HepG2 (cell line): ENCODE measurements around the gene ZNF334. TPM values are rescaled to one million over a fixed set of nuclear protein-coding genes. Genes with fewer than 3 reads are reported as not detected.
A peak's percentile ranks its signal among the peaks of the same experiment; 100 is the strongest.

Source experiments
- BORCS8-MEF2B ChIP-seq: sonication (generic); formaldehyde crosslinking; IDR thresholded peaks from 2 replicates; pipeline ENCODE4 v1.8.0; 2022; ENCODE audit warnings: mild to moderate bottlenecking, missing genetic modification reagents
- PRPF4 ChIP-seq: fragments of 200-400 bp; formaldehyde crosslinking; IDR thresholded peaks from 2 replicates; pipeline ENCODE4 v1.6.1; 2016; ENCODE audit warnings: low read length, low read depth; ENCODE audit not compliant: poor library complexity, severe bottlenecking
- SKI ChIP-seq: fragments of 450-650 bp; IDR thresholded peaks from one replicate; pipeline ENCODE4 v1.6.1; 2018; ENCODE audit warnings: mild to moderate bottlenecking; ENCODE audit not compliant: partially characterized antibody
- TAF1 ChIP-seq: sonication (generic); formaldehyde crosslinking; IDR thresholded peaks from 2 replicates; pipeline ENCODE4 v1.4.0; 2020; ENCODE audit warnings: missing genetic modification reagents
- TEAD2 ChIP-seq: sonication (generic); formaldehyde crosslinking; IDR thresholded peaks from 2 replicates; pipeline ENCODE4 v1.9.0; 2021; ENCODE audit warnings: missing genetic modification reagents
- TP53 ChIP-seq: sonication (generic); formaldehyde crosslinking; conservative IDR thresholded peaks from 2 replicates; pipeline ENCODE4 v1.4.0; 2020; ENCODE audit warnings: missing genetic modification reagents
- ZNF296 ChIP-seq: sonication (generic); formaldehyde crosslinking; conservative IDR thresholded peaks from 2 replicates; pipeline ENCODE4 v1.5.0; 2020; ENCODE audit warnings: mild to moderate bottlenecking, missing genetic modification reagents
- ZNF616 ChIP-seq: sonication (generic); formaldehyde crosslinking; IDR thresholded peaks from 2 replicates; pipeline ENCODE4 v1.5.0; 2020; ENCODE audit warnings: low read depth, mild to moderate bottlenecking, missing genetic modification reagents
- ZNF746 ChIP-seq: sonication (generic); formaldehyde crosslinking; IDR thresholded peaks from 2 replicates; pipeline ENCODE4 v1.8.0; 2022; ENCODE audit warnings: mild to moderate bottlenecking, missing genetic modification reagents
- polyA plus RNA-seq, 8 experiments: library from polyadenylated mRNA; depleted of rRNA in 3 of 8; stranded (reverse) in 7 of 8; unstranded in 1 of 8; fragments of >200 nt; fragmentation: Illumina TruSeq in 4 of 8; extraction: Trizol in 4 of 8; gene quantifications; 2 replicates each; pipeline versions ENCODE4 v1.2.1 to v1.2.3, GENCODE V29; 2011 to 2016; ENCODE audit warnings: low read depth in 4 of 8, missing spikeins in 1 of 8, mixed read lengths in 1 of 8; ENCODE audit not compliant: insufficient read depth in 1 of 8
- total RNA-seq, 5 experiments: library from RNA; depleted of rRNA; stranded (reverse); fragments of >200 nt; fragmentation: Illumina TruSeq; extraction: Trizol; gene quantifications; 2 replicates each; pipeline ENCODE4 v1.2.3, GENCODE V29; 2016; ENCODE audit warnings: low read depth in 1 of 5
- TF ChIP-seq, protein P1 (sequence below): sonication (generic); formaldehyde crosslinking; IDR thresholded peaks from 2 replicates; pipeline ENCODE4 v1.5.1; 2020; ENCODE audit warnings: missing genetic modification reagents, mild to moderate bottlenecking, borderline replicate concordance
- TF ChIP-seq, protein P2 (sequence below): sonication (generic); formaldehyde crosslinking; conservative IDR thresholded peaks from 2 replicates; pipeline ENCODE4 v1.8.0; 2022; ENCODE audit warnings: low read depth, missing genetic modification reagents
- TF ChIP-seq, protein P3 (sequence below): IDR thresholded peaks from 2 replicates; pipeline ENCODE4 v1.6.1; 2016
- TF ChIP-seq, protein P4 (sequence below): sonication (generic); formaldehyde crosslinking; IDR thresholded peaks from 2 replicates; pipeline ENCODE4 v1.9.0; 2021; ENCODE audit warnings: missing genetic modification reagents, mild to moderate bottlenecking, borderline replicate concordance
- TF ChIP-seq, protein P5 (sequence below): sonication (generic); formaldehyde crosslinking; IDR thresholded peaks from 2 replicates; pipeline ENCODE4 v1.4.0; 2020; ENCODE audit warnings: mild to moderate bottlenecking, missing genetic modification reagents

Gene ZNF334
- total and polyA plus RNA-seq, 2 of the 13 experiments (the other 11 are each of a cell fraction or from before 2014, with no cell fraction given): 4.8 to 7.8 TPM

DNA sequence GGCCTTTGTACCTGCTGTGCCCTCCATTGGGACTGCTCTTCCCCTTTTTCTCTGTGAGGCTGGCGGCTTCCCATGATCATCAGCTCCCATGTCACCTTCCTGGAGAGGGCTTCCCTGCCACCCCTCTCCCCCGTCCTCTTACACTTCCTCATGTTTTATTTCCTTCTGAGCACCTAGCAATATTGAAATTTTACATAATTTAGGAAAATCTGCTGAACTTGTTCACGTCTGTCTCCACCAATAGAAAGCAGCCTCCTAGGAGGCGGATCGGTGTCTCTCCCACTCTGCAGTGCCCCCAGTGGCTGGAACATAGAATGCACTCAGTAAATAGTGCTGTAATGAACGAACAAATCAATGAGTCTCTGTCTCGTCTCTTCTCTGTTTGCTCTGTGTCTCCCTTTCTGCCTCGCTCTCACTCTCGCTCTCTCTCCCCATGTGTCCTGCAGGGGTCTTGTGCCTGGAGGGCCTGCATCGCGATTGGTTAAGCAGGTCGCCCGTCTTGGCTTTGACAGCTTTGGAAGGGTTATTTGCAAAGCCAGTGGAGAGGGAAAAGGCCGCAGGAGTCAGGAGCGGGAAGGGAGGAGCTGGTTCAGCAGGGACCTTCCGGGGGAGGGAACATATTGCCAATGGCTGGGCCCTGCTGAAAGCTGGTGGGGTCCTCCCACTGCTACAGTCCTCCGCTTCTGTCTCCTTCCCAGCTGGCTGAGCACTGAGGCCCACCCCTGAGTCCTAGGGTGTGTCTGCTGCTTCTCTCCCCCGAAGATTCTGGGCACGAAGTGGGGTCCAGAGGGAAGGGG, 49.2 kb upstream of the ZNF334 start (continued):
- TF ChIP-seq, protein P1, sequence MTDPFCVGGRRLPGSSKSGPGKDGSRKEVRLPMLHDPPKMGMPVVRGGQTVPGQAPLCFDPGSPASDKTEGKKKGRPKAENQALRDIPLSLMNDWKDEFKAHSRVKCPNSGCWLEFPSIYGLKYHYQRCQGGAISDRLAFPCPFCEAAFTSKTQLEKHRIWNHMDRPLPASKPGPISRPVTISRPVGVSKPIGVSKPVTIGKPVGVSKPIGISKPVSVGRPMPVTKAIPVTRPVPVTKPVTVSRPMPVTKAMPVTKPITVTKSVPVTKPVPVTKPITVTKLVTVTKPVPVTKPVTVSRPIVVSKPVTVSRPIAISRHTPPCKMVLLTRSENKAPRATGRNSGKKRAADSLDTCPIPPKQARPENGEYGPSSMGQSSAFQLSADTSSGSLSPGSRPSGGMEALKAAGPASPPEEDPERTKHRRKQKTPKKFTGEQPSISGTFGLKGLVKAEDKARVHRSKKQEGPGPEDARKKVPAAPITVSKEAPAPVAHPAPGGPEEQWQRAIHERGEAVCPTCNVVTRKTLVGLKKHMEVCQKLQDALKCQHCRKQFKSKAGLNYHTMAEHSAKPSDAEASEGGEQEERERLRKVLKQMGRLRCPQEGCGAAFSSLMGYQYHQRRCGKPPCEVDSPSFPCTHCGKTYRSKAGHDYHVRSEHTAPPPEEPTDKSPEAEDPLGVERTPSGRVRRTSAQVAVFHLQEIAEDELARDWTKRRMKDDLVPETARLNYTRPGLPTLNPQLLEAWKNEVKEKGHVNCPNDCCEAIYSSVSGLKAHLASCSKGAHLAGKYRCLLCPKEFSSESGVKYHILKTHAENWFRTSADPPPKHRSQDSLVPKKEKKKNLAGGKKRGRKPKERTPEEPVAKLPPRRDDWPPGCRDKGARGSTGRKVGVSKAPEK: peak; percentile 33; the same call in 1 of the 2 replicates
- TF ChIP-seq TAF1: peak; percentile 38; the same call in 1 of the 2 replicates
- TF ChIP-seq, protein P2, sequence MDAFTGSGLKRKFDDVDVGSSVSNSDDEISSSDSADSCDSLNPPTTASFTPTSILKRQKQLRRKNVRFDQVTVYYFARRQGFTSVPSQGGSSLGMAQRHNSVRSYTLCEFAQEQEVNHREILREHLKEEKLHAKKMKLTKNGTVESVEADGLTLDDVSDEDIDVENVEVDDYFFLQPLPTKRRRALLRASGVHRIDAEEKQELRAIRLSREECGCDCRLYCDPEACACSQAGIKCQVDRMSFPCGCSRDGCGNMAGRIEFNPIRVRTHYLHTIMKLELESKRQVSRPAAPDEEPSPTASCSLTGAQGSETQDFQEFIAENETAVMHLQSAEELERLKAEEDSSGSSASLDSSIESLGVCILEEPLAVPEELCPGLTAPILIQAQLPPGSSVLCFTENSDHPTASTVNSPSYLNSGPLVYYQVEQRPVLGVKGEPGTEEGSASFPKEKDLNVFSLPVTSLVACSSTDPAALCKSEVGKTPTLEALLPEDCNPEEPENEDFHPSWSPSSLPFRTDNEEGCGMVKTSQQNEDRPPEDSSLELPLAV (CRISPR knock-in tag): no peak
- TF ChIP-seq, protein P3, sequence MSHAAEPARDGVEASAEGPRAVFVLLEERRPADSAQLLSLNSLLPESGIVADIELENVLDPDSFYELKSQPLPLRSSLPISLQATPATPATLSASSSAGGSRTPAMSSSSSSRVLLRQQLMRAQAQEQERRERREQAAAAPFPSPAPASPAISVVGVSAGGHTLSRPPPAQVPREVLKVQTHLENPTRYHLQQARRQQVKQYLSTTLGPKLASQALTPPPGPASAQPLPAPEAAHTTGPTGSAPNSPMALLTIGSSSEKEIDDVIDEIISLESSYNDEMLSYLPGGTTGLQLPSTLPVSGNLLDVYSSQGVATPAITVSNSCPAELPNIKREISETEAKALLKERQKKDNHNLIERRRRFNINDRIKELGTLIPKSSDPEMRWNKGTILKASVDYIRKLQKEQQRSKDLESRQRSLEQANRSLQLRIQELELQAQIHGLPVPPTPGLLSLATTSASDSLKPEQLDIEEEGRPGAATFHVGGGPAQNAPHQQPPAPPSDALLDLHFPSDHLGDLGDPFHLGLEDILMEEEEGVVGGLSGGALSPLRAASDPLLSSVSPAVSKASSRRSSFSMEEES (CRISPR knock-in tag): peak; percentile 46
- TF ChIP-seq ZNF746 (CRISPR knock-in tag): peak; percentile 74; the same call in 1 of the 2 replicates
- 0 out of 2 replicates have a peak, but pooled peaks have one; percentile 30 for TF ChIP-seq ZNF296 (CRISPR knock-in tag)
- 0 out of 2 replicates have a peak, but pooled peaks have one; percentile 39 for TF ChIP-seq ZNF616 (CRISPR knock-in tag)
- TF ChIP-seq, protein P4, sequence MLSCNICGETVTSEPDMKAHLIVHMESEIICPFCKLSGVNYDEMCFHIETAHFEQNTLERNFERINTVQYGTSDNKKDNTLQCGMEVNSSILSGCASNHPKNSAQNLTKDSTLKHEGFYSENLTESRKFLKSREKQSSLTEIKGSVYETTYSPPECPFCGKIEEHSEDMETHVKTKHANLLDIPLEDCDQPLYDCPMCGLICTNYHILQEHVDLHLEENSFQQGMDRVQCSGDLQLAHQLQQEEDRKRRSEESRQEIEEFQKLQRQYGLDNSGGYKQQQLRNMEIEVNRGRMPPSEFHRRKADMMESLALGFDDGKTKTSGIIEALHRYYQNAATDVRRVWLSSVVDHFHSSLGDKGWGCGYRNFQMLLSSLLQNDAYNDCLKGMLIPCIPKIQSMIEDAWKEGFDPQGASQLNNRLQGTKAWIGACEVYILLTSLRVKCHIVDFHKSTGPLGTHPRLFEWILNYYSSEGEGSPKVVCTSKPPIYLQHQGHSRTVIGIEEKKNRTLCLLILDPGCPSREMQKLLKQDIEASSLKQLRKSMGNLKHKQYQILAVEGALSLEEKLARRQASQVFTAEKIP (CRISPR knock-in tag): no peak
- TF ChIP-seq, protein P5, sequence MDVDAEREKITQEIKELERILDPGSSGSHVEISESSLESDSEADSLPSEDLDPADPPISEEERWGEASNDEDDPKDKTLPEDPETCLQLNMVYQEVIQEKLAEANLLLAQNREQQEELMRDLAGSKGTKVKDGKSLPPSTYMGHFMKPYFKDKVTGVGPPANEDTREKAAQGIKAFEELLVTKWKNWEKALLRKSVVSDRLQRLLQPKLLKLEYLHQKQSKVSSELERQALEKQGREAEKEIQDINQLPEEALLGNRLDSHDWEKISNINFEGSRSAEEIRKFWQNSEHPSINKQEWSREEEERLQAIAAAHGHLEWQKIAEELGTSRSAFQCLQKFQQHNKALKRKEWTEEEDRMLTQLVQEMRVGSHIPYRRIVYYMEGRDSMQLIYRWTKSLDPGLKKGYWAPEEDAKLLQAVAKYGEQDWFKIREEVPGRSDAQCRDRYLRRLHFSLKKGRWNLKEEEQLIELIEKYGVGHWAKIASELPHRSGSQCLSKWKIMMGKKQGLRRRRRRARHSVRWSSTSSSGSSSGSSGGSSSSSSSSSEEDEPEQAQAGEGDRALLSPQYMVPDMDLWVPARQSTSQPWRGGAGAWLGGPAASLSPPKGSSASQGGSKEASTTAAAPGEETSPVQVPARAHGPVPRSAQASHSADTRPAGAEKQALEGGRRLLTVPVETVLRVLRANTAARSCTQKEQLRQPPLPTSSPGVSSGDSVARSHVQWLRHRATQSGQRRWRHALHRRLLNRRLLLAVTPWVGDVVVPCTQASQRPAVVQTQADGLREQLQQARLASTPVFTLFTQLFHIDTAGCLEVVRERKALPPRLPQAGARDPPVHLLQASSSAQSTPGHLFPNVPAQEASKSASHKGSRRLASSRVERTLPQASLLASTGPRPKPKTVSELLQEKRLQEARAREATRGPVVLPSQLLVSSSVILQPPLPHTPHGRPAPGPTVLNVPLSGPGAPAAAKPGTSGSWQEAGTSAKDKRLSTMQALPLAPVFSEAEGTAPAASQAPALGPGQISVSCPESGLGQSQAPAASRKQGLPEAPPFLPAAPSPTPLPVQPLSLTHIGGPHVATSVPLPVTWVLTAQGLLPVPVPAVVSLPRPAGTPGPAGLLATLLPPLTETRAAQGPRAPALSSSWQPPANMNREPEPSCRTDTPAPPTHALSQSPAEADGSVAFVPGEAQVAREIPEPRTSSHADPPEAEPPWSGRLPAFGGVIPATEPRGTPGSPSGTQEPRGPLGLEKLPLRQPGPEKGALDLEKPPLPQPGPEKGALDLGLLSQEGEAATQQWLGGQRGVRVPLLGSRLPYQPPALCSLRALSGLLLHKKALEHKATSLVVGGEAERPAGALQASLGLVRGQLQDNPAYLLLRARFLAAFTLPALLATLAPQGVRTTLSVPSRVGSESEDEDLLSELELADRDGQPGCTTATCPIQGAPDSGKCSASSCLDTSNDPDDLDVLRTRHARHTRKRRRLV (CRISPR knock-in tag): no peak
- peak; percentile 54 for TF ChIP-seq PRPF4
- 0 out of 2 replicates have a peak, but pooled peaks have one; percentile 45 for TF ChIP-seq TEAD2 (CRISPR knock-in tag)
- TF ChIP-seq SKI: peak; percentile 96
- peak; percentile 86; the same call in 1 of the 2 replicates for TF ChIP-seq BORCS8-MEF2B (CRISPR knock-in tag)
- TF ChIP-seq TP53 (CRISPR knock-in tag): peak; percentile 59; the same call in 1 of the 2 replicates
